WERI-Rb-1 (cell line): ENCODE measurements around the gene CCDC186.

ENCODE experiments used
- DNase-seq: peaks from one replicate; pipeline ENCODE4 v3.0.0-alpha.2; 2020
- H3K27ac ChIP-seq: fragments of 250-450 bp; sonication (Bioruptor Pico); 2 replicates; pipeline ENCODE4 v1.5.1; 2020; ENCODE audit warnings: mild to moderate bottlenecking, moderate library complexity
- H3K27me3 ChIP-seq: fragments of 250-450 bp; sonication (Bioruptor Pico); 2 replicates; pipeline ENCODE4 v1.5.1; 2021; ENCODE audit warnings: mild to moderate bottlenecking, low read depth, moderate library complexity; ENCODE audit not compliant: insufficient read depth, severe bottlenecking
- H3K36me3 ChIP-seq: fragments of 250-450 bp; sonication (Bioruptor Pico); 2 replicates; pipeline ENCODE4 v1.5.1; 2020; ENCODE audit warnings: mild to moderate bottlenecking, moderate library complexity
- H3K4me3 ChIP-seq: 2 replicates; pipeline ENCODE4 v1.5.1; 2011; ENCODE audit warnings: low read depth, mild to moderate bottlenecking, control low read depth, low read length
- H3K9me3 ChIP-seq: fragments of 250-450 bp; sonication (Bioruptor Pico); 2 replicates; pipeline ENCODE4 v1.5.1; 2021; ENCODE audit warnings: mild to moderate bottlenecking, moderate library complexity; ENCODE audit not compliant: severe bottlenecking
- TF ChIP-seq, protein P1 (sequence below): IDR thresholded peaks from 2 replicates; pipeline ENCODE4 v1.5.1; 2011; ENCODE audit warnings: low read depth, mild to moderate bottlenecking, control low read depth, inconsistent platforms, low read length

CCDC186 gene

GRCh38 chr10:114173921-114174694 lies at the start of gene CCDC186:
TSS of gene CCDC186 (minus strand) at chr10:114174203. CDS start at chr10:114163268, 10,935 bp downstream.
- peaks cover 4% of the 10 kb centered on the region; the same call in 1 of the 2 replicates for H3K36me3 ChIP-seq
- TF ChIP-seq, protein P1, sequence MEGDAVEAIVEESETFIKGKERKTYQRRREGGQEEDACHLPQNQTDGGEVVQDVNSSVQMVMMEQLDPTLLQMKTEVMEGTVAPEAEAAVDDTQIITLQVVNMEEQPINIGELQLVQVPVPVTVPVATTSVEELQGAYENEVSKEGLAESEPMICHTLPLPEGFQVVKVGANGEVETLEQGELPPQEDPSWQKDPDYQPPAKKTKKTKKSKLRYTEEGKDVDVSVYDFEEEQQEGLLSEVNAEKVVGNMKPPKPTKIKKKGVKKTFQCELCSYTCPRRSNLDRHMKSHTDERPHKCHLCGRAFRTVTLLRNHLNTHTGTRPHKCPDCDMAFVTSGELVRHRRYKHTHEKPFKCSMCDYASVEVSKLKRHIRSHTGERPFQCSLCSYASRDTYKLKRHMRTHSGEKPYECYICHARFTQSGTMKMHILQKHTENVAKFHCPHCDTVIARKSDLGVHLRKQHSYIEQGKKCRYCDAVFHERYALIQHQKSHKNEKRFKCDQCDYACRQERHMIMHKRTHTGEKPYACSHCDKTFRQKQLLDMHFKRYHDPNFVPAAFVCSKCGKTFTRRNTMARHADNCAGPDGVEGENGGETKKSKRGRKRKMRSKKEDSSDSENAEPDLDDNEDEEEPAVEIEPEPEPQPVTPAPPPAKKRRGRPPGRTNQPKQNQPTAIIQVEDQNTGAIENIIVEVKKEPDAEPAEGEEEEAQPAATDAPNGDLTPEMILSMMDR, result no peak
- DNase-seq, result peak; percentile 98
- no peaks in the 10 kb centered on the region for H3K27me3 ChIP-seq
- peak within 1 kb of the TSS; percentile 89 for H3K4me3 ChIP-seq
- H3K9me3 ChIP-seq, result no peaks in the 10 kb centered on the region
- H3K27ac ChIP-seq, result peak within 1 kb of the TSS; percentile 77

DNA sequence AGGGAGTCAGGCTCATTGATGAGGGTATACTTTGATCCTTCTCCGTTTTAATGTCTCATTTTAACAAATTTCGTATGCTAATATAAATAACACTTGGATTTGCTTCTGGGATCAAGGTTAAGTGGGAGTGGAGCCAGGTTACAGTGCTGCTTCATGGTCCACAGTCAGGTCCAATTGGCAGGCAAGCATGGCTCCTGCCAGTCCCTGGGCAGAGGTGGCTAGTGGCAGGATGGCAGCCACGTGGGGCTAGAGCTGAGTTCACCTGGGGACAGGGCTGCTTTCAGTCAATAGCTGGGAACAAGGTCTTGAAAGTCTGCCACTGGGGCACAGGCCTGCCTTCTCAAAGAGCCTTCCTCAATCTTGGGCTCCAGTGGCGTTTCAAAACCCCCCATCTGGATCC lies 49.1 kb upstream of the CCDC186 start:
- no peak for DNase-seq
- TF ChIP-seq, protein P1, result no peak
- Histone ChIP-seq H3K27me3 (no peaks in the 10 kb centered on the region), H3K27ac (no peak overlapping the region), H3K4me3 (no peak overlapping the region), H3K36me3 (no peaks in the 10 kb centered on the region), H3K9me3 (no peaks in the 10 kb centered on the region)

- Histone ChIP-seq H3K36me3 (no peaks in the 10 kb centered on the region), H3K27ac (no peak overlapping the region), H3K4me3 (no peak overlapping the region), H3K27me3 (no peaks in the 10 kb centered on the region), H3K9me3 (no peaks in the 10 kb centered on the region)
- no peak for DNase-seq
- TF ChIP-seq, protein P1, result no peak
Measured at GRCh38 chr10:114221235-114221634, 47.2 kb upstream of the CCDC186 start.

GRCh38 chr10:114220281-114220680 lies 46.3 kb upstream of the CCDC186 start:
- TF ChIP-seq, protein P1, result no peak
- Histone ChIP-seq H3K9me3 (no peaks in the 10 kb centered on the region), H3K27ac (no peak overlapping the region)

GRCh38 chr10:114215033-114215432 lies 41.0 kb upstream of the CCDC186 start:
- Histone ChIP-seq H3K27me3 (no peaks in the 10 kb centered on the region), H3K4me3 (no peak overlapping the region), H3K27ac (no peak overlapping the region), H3K9me3 (no peaks in the 10 kb centered on the region), H3K36me3 (no peaks in the 10 kb centered on the region)
- no peak for DNase-seq
- TF ChIP-seq, protein P1, result no peak

More at GRCh38 chr10:114220281-114220680, 46.3 kb upstream of the CCDC186 start:
- Histone ChIP-seq H3K27me3 (no peaks in the 10 kb centered on the region), H3K36me3 (no peaks in the 10 kb centered on the region), H3K4me3 (no peak overlapping the region)
- DNase-seq, result no peak
